OCI-LY3 (cell line): Measurements from ENCODE around the gene LEMD3.

Source experiments
- H2AFZ ChIP-seq: fragments of 200-600, 300-600 bp; shearing (Covaris generic); 2 replicates; pipeline ENCODE4 v1.6.0; 2014; ENCODE audit warnings: antibody characterized with exemption, low read depth, low read length
- H3K27ac ChIP-seq: fragments of 200-600, 300-600 bp; sonication (generic); 2 replicates; pipeline ENCODE4 v1.5.1; 2014; ENCODE audit warnings: mild to moderate bottlenecking, low read length, moderate library complexity, mixed read lengths
- H3K27me3 ChIP-seq: fragments of 200-600, 300-600 bp; sonication (generic); 2 replicates; pipeline ENCODE4 v1.6.1; 2014; ENCODE audit warnings: low read depth, low read length, mixed read lengths
- H3K36me3 ChIP-seq: fragments of 200-600, 300-600 bp; sonication (generic); replicated peaks from 2 replicates; pipeline ENCODE3; 2014; ENCODE audit warnings: low read depth, low read length, mixed read lengths
- H3K4me1 ChIP-seq: fragments of 300-600, 200-600 bp; sonication (generic); 2 replicates; pipeline ENCODE4 v1.6.1; 2014; ENCODE audit warnings: low read length, mixed read lengths
- H3K4me2 ChIP-seq: fragments of 200-600, 300-600 bp; sonication (generic); 2 replicates; pipeline ENCODE4 v1.6.1; 2014; ENCODE audit warnings: low read length, mixed read lengths
- H3K4me3 ChIP-seq: fragments of 300-600, 200-600 bp; sonication (generic); 2 replicates; pipeline ENCODE4 v1.5.1; 2014; ENCODE audit warnings: antibody characterized with exemption, mild to moderate bottlenecking, low read length, moderate library complexity
- H3K79me2 ChIP-seq: fragments of 300-600, 200-600 bp; shearing (Covaris generic); 2 replicates; pipeline ENCODE4 v1.6.1; 2014; ENCODE audit warnings: mild to moderate bottlenecking, low read length, mixed read lengths
- H3K9ac ChIP-seq: fragments of 300-600, 200-600 bp; shearing (Covaris generic); 2 replicates; pipeline ENCODE4 v1.6.0; 2014; ENCODE audit warnings: mild to moderate bottlenecking, low read length, moderate library complexity
- H3K9me3 ChIP-seq: fragments of 200-600, 300-600 bp; shearing (Covaris generic); 2 replicates; pipeline ENCODE4 v1.6.1; 2014; ENCODE audit warnings: low read length, mixed read lengths; ENCODE audit not compliant: insufficient read depth
- H4K20me1 ChIP-seq: fragments of 200-600, 300-600 bp; sonication (generic); 2 replicates; pipeline ENCODE4 v1.6.1; 2016; ENCODE audit warnings: low read length, mixed read lengths; ENCODE audit not compliant: insufficient read depth
- EZH2phosphoT487 ChIP-seq: fragments of 200-600 bp; shearing (Covaris generic); IDR thresholded peaks from 2 replicates; pipeline ENCODE4 v1.6.1; 2018; ENCODE audit warnings: antibody characterized with exemption, mixed run types, low read depth
- TF ChIP-seq, protein P1 (sequence below): fragments of 200-600, 300-600 bp; sonication (generic); IDR thresholded peaks from 2 replicates; pipeline ENCODE4 v1.5.1; 2014; ENCODE audit warnings: antibody characterized with exemption, low read length, low read depth

The LEMD3 gene

DNA sequence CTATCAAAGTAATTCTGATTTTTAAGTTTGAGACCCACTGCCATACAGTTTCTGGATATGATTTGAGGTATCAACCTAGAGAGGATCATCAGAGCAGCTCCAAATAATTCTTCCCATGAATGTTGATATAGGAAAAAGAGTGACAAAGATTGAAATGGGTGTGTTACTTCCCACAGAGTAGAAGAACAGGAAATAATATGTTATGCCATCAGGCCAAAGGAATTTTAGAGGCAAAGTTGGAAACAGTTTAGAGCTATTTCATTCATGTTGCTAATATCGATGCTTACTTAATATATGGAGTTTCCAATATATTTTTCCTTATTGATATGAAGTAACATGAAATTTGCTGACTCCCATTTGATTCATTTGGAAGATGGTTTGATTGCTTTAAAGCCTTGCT lies 100.2 kb downstream of the LEMD3 start:
- Histone ChIP-seq H3K4me2 (no peak overlapping the region), H3K27me3 (no peaks in the 10 kb centered on the region), H3K9ac (no peak overlapping the region), H4K20me1 (no peaks in the 10 kb centered on the region), H3K27ac (no peak overlapping the region), H3K9me3 (no peaks in the 10 kb centered on the region), H3K4me1 (peaks cover 10% of the 10 kb centered on the region), H3K36me3 (no peaks in the 10 kb centered on the region), H2AFZ (no peak overlapping the region), H3K4me3 (no peak overlapping the region), H3K79me2 (no peaks in the 10 kb centered on the region)
- no peak for TF ChIP-seq EZH2phosphoT487
- TF ChIP-seq, protein P1, sequence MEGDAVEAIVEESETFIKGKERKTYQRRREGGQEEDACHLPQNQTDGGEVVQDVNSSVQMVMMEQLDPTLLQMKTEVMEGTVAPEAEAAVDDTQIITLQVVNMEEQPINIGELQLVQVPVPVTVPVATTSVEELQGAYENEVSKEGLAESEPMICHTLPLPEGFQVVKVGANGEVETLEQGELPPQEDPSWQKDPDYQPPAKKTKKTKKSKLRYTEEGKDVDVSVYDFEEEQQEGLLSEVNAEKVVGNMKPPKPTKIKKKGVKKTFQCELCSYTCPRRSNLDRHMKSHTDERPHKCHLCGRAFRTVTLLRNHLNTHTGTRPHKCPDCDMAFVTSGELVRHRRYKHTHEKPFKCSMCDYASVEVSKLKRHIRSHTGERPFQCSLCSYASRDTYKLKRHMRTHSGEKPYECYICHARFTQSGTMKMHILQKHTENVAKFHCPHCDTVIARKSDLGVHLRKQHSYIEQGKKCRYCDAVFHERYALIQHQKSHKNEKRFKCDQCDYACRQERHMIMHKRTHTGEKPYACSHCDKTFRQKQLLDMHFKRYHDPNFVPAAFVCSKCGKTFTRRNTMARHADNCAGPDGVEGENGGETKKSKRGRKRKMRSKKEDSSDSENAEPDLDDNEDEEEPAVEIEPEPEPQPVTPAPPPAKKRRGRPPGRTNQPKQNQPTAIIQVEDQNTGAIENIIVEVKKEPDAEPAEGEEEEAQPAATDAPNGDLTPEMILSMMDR: no peak

DNA sequence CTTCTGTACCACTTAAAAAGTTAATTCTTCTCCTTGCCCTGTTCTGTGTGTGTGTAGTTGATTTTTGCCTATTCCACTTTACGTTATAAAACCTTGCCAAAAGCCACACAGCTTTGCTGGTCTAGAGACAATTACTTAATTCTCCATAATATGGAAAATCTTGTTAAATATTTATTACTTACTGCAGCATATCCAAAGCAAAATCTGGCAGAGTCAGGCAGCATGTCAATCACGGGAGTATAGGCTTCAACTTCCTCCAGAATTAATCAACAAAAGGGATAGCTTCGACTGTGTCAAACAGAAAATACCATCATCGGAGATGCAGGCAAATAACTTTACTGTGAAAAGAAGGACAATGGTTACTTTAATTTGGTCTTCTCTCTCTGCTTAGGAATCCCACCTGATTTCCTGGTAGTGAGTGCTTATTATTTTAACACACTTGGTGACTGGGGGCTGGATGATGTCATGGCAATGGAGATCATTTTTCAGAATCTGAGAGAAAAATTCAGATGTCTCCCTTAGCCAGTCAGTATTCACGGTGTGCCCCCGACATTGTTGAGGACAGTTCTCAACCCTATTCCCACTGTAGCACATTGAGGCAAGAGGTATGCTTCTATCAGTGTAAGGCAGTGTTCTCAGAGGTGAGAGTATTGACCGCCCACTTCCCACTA lies 105.4 kb downstream of the LEMD3 start:
- no peak overlapping the region for H3K4me3 ChIP-seq
- H4K20me1 ChIP-seq: no peaks in the 10 kb centered on the region
- no peak for TF ChIP-seq EZH2phosphoT487
- TF ChIP-seq, protein P1: no peak

DNA sequence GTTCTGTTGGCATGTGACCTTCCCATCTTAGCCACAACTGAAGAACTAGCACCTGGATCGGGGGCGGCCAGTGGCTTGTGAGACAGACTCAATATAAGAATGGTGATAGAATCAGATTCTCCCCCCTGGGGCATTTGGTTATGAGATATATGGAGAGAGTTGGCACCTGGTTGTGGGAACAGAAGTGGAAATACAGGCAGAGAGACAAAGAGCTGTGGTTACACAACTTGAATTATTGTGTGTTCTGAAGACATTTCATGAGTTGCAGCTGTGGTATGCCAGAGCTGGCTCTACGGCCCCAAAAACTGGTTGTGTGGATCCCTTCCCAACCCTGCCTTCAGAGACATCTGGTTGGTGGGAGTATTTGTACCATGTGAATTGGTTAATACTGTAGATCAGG lies 106.2 kb downstream of the LEMD3 start:
- H3K27ac ChIP-seq: no peak overlapping the region
- H4K20me1 ChIP-seq: no peaks in the 10 kb centered on the region
- no peak overlapping the region for H3K4me2 ChIP-seq
- H3K36me3 ChIP-seq: no peaks in the 10 kb centered on the region
- H2AFZ ChIP-seq: no peak overlapping the region
- H3K4me3 ChIP-seq: no peak overlapping the region
- H3K27me3 ChIP-seq: no peaks in the 10 kb centered on the region
- no peaks in the 10 kb centered on the region for H3K79me2 ChIP-seq
- H3K9ac ChIP-seq: no peak overlapping the region
- H3K4me1 ChIP-seq: peaks cover 6% of the 10 kb centered on the region
- TF ChIP-seq EZH2phosphoT487: no peak
- TF ChIP-seq, protein P1: no peak
- H3K9me3 ChIP-seq: no peaks in the 10 kb centered on the region

More for the DNA sequence above, 105.4 kb downstream of the LEMD3 start:
- H3K9me3 ChIP-seq: no peaks in the 10 kb centered on the region
- H3K27me3 ChIP-seq: no peaks in the 10 kb centered on the region
- no peak overlapping the region for H3K27ac ChIP-seq
- H3K4me2 ChIP-seq: no peak overlapping the region
- no peaks in the 10 kb centered on the region for H3K36me3 ChIP-seq
- H3K79me2 ChIP-seq: no peaks in the 10 kb centered on the region
- no peak overlapping the region for H2AFZ ChIP-seq
- H3K9ac ChIP-seq: no peak overlapping the region
- peaks cover 10% of the 10 kb centered on the region for H3K4me1 ChIP-seq

DNA sequence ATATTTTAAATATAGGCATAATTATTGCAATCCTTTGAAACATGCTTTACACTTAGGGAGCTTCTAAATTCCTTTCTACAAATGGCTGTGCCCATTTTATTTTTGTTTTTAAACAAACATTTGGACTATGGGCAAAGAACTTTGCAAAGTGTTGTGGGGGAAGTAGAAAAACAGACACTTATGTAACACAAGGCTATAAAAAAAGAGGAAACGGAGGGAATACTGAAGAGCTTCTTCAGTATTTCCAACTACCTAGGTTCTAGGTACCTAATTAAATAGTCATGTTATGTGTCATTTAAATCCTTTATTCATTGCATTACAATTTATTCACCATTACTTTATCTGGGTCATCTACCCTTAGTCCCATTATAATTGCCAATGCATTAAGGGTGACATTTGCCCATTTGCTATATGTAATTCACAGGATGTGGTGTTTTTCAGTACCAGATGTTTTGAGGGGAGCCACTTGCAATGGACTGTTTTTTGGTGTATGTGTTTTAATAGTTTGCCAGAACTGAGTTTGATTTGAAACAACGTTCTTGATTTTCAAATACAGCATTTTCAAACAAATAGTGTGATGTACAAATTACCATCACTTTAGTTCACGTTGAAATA lies 107.6 kb downstream of the LEMD3 start:
- H4K20me1 ChIP-seq: no peaks in the 10 kb centered on the region

More for the DNA sequence above, 107.6 kb downstream of the LEMD3 start:
- peaks cover 6% of the 10 kb centered on the region for H3K4me1 ChIP-seq
- no peak overlapping the region for H2AFZ ChIP-seq
- H3K79me2 ChIP-seq: no peaks in the 10 kb centered on the region
- TF ChIP-seq, protein P1: no peak
- TF ChIP-seq EZH2phosphoT487: no peak
- no peak overlapping the region for H3K27ac ChIP-seq
- no peak overlapping the region for H3K9ac ChIP-seq
- no peak overlapping the region for H3K4me3 ChIP-seq
- H3K4me2 ChIP-seq: no peak overlapping the region
- H3K9me3 ChIP-seq: no peaks in the 10 kb centered on the region
- no peaks in the 10 kb centered on the region for H3K27me3 ChIP-seq
- H3K36me3 ChIP-seq: no peaks in the 10 kb centered on the region
